NT2/D1 (cell line): Measurements from ENCODE around the gene MYL12A.
A peak's percentile ranks its signal among the peaks of the same experiment; 100 is the strongest.

Experiments
- DNase-seq: peaks from one replicate; pipeline ENCODE4 v3.0.0-alpha.2; 2011; ENCODE audit warnings: low read depth, low spot score
- H3K27me3 ChIP-seq: 2 replicates; pipeline ENCODE4 v1.6.0; 2011; ENCODE audit warnings: mild to moderate bottlenecking; ENCODE audit not compliant: insufficient read length, insufficient read depth
- H3K36me3 ChIP-seq: 2 replicates; pipeline ENCODE4 v1.6.1; 2011; ENCODE audit warnings: mild to moderate bottlenecking, low read length, mixed read lengths; ENCODE audit not compliant: insufficient read depth, insufficient read length
- H3K4me1 ChIP-seq: 2 replicates; pipeline ENCODE4 v1.5.1; 2011; ENCODE audit not compliant: insufficient read depth, insufficient read length
- H3K4me3 ChIP-seq: 2 replicates; pipeline ENCODE4 v1.5.1; 2011; ENCODE audit warnings: low read depth; ENCODE audit not compliant: insufficient read length
- H3K9ac ChIP-seq: 2 replicates; pipeline ENCODE4 v1.6.0; 2011; ENCODE audit warnings: low read depth; ENCODE audit not compliant: insufficient read length
- H3K9me3 ChIP-seq: 2 replicates; pipeline ENCODE4 v1.5.1; 2011; ENCODE audit warnings: mild to moderate bottlenecking, low read length; ENCODE audit not compliant: insufficient read depth
- SUZ12 ChIP-seq: IDR thresholded peaks from 2 replicates; pipeline ENCODE4 v1.6.1; 2011; ENCODE audit not compliant: insufficient read length, insufficient read depth; ENCODE audit errors: extremely low read depth
- YY1 ChIP-seq: IDR thresholded peaks from 2 replicates; pipeline ENCODE4 v1.6.1; 2011; ENCODE audit not compliant: insufficient read length, insufficient read depth
- ZNF274 ChIP-seq: IDR thresholded peaks from 2 replicates; pipeline ENCODE4 v1.6.1; 2011; ENCODE audit warnings: mild to moderate bottlenecking, low read depth, low read length

MYL12A gene

DNA sequence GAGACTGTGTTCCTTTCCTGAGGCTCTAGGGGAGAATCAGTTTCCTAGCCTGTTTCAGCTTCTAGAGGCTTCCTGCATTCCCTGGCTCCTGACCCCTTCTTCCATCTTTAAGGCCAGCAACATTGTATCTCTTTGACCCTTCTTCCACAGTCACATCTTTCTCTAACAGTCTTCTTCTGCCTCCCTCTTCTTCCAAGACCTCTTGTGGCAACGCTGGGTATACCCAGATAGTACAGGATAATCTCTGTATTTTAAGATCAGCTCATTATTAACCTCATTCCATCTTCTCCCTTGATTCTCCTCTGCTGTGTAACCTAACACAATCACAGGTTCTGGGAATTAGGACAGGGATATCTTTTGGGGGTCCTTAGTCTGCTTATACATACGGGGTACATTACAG is 8.9 kb upstream of the MYL12A start:
- H3K9ac ChIP-seq: no peak overlapping the region
- no peaks in the 10 kb centered on the region for H3K4me1 ChIP-seq
- no peak for TF ChIP-seq SUZ12
- TF ChIP-seq YY1: no peak
- TF ChIP-seq ZNF274: no peak
- H3K9me3 ChIP-seq: peaks cover 29% of the 10 kb centered on the region
- no peak for DNase-seq
- no peak overlapping the region for H3K4me3 ChIP-seq
- H3K36me3 ChIP-seq: no peaks in the 10 kb centered on the region
- no peaks in the 10 kb centered on the region for H3K27me3 ChIP-seq

DNA sequence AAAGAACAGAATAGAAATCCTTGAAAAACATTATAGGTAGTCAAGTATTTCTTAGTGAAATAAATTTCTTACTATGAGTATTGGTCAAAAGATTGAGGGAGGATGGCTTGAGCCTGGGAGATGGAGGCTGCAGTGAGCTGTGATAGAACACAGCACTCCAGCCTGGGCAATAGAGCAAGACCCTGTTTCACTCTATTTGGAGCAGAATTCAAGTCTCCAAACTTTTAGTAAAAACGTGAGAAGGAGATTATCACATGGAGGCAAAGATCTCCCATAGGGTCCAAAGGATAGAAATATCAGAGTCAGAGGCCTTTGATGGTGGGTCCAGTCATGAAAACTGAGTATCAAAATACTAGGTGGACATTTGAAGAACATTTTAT is 2.4 kb upstream of the MYL12A start:
- Histone ChIP-seq H3K9me3 (peaks cover 24% of the 10 kb centered on the region), H3K9ac (peak overlapping the region; percentile 64), H3K36me3 (peaks cover 12% of the 10 kb centered on the region), H3K4me3 (peak overlapping the region; percentile 49), H3K4me1 (no peaks in the 10 kb centered on the region), H3K27me3 (no peaks in the 10 kb centered on the region)
- TF ChIP-seq ZNF274: no peak
- no peak for TF ChIP-seq YY1
- TF ChIP-seq SUZ12: no peak
- DNase-seq: no peak

DNA sequence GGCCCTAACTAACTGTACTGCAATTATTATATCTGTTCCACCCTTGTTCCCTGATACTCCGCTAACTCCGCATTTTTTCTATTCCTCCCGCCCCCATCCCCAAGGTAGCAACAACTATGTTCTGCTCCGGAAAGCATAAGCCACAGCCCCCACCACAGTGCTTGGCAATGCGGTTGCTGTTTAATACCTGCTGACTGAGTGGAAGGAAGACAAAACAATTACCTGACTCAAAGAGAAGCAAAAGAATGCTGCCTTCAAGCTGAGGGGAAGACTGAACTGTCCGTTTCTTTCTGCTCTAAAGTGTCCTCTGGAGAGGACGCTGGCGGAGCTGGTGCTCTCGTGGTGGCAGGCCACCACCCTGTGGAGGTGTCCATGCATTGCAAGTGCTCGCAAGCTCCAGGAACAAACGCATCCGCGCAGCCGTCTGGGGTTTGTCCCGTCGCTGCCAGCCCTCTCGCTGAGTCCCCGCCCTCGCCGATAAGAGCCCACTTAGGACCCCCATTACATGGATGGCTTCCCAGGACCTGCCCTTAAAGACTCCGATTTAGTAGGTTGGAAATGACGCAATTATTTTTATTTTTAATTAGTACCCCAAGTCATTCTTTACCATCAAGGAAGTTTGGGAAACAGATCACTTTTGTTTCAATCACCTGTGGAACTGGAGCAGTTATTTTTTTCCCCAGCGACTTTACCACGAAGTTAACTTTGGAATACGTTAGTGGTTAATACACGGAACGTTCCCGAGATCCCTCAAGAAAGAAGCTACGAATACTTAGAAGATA is 1.6 kb upstream of the MYL12A start:
- Histone ChIP-seq H3K9me3 (peaks cover 22% of the 10 kb centered on the region), H3K9ac (peak overlapping the region; percentile 79), H3K36me3 (peaks cover 16% of the 10 kb centered on the region), H3K4me1 (no peaks in the 10 kb centered on the region), H3K4me3 (peak overlapping the region; percentile 49), H3K27me3 (no peaks in the 10 kb centered on the region)
- DNase-seq: no peak
- TF ChIP-seq ZNF274 (no peak), SUZ12 (no peak)

DNA sequence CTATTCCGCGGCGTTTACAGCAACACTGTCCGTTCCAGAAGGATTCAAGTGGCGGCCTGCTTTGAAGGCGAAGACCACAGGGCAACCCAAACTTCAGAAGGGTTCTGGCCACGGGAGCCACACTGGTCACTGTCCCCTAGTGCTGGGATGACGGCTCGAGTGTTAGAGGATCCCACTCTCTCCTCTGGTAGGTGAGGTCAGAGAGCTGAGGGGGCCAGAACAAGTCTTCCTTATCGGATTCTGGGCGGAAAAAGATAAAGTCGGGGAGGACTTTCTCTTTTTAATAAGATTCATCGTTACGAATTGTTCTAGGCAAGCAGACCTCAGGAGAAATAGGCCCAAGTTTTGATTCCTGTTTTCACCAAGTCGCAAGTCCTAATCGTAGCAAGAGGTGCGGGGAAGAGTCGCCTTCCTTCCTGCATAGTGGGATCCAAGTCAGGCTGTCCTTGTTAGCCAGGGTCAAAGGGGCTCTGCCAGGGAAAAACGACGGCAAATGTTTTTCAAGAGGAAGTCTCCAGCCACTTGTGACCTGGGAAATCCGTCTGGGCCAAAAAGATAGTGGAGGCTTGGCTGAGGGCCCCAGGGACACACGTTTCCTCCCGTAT is 864 bp upstream of the MYL12A start:
- Histone ChIP-seq H3K27me3 (no peaks in the 10 kb centered on the region), H3K4me3 (peak overlapping the region; percentile 49), H3K9ac (peak overlapping the region; percentile 79), H3K9me3 (peaks cover 15% of the 10 kb centered on the region), H3K36me3 (peaks cover 16% of the 10 kb centered on the region), H3K4me1 (no peaks in the 10 kb centered on the region)
- TF ChIP-seq YY1: no peak
- no peak for TF ChIP-seq SUZ12
- no peak for TF ChIP-seq ZNF274
- no peak for DNase-seq

DNA sequence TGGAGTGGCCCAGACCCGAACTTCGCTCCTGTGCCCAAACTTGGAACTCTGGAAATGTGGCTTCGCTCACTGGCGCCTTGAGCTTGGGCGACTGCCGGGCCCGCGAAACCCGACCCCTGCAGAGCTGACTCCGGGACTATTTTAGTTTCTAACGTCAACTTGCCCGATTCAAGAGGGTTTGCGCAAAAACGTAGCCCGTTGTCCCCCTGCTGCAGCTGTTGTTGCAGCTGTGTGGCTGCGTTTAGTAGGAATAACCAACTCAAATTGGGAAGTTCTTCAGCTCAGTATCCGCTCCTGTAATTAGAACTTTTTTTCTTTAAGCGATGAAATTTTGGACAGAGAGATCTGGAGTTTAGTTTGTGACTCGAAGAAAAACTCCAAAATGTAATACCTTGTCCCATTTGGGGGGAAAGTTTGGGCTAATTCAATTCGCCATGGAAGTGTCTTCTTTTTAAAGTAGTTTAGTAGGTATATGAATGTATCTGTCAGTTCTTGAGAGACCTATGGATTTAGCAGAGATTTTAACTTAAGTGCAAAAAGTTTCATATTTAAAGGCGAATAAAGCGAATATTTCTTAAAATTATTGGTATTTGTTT is 559 bp downstream of the MYL12A start:
- peaks cover 18% of the 10 kb centered on the region for H3K36me3 ChIP-seq
- H3K27me3 ChIP-seq: no peaks in the 10 kb centered on the region
- H3K4me1 ChIP-seq: no peaks in the 10 kb centered on the region
- peaks cover under 1% of the 10 kb centered on the region; the same call in 1 of the 2 replicates for H3K9me3 ChIP-seq
- no peak for DNase-seq
- peak overlapping the region; percentile 94 for H3K4me3 ChIP-seq
- TF ChIP-seq YY1 (no peak), ZNF274 (no peak), SUZ12 (no peak)
- peak overlapping the region; percentile 96 for H3K9ac ChIP-seq

DNA sequence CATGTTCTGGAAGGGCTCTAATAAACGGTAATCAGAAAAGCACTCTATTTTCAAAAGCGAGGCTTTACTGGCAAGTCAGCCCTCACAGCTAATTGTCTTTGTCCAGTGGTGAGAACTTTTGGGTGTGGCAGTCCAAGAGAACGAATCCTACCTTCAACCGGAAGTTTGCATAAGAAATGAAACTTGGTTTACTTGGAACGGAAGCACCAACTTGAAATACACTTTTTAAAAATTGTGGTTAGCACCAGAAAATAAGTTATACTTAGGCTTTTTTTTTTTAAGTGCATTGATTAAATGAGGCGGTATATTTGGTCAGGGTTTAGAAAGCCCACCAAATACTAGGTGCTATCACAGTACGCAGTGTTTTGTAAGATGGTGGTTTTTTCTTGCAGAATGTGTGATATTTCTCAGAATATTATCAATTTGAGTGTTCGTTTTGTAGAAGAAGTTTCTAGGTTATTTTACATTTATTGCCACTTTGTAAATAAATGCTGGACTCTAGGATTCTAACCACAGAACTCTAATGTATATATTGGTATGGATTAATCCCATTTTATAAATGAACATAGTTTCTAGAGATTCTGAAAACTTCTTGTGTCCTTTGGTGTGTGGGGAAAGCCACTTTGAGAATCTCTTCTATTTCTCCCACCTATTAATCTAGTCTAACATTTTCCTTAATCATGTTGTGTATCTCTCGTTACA is 1.2 kb downstream of the MYL12A start:
- peaks cover 24% of the 10 kb centered on the region for H3K36me3 ChIP-seq
- no peaks in the 10 kb centered on the region for H3K9me3 ChIP-seq
- H3K4me3 ChIP-seq: peak overlapping the region; percentile 94
- peak overlapping the region; percentile 96 for H3K9ac ChIP-seq
- DNase-seq: no peak
- H3K4me1 ChIP-seq: no peaks in the 10 kb centered on the region
- no peak for TF ChIP-seq YY1
- H3K27me3 ChIP-seq: no peaks in the 10 kb centered on the region
